ENCODE results near the gene NFAM1.
A peak's percentile ranks its signal among the peaks of the same experiment; 100 is the strongest.

The NFAM1 gene

GRCh38 chr22:42432020-42432596 lies at the start of gene NFAM1:
Gene NFAM1 (minus strand): TSS chr22:42432403. CDS start chr22:42432357, 46 bp downstream.
- no peak for DNase-seq

- no peak for DNase-seq
Measured at GRCh38 chr22:42475122-42475521, 42.9 kb upstream of the NFAM1 start.

- DNase-seq = peak; percentile 55
Measured at GRCh38 chr22:42473484-42474193, 41.4 kb upstream of the NFAM1 start.

- DNase-seq = no peak
Measured at GRCh38 chr22:42472671-42473070, 40.5 kb upstream of the NFAM1 start.

- DNase-seq = no peak
Measured at GRCh38 chr22:42471441-42471840, 39.2 kb upstream of the NFAM1 start.

- no peak for DNase-seq
Measured at GRCh38 chr22:42470366-42471082, 38.3 kb upstream of the NFAM1 start.

GRCh38 chr22:42468841-42469240 lies 36.6 kb upstream of the NFAM1 start:
- no peak for DNase-seq

- peak; percentile 60 for DNase-seq
Measured at GRCh38 chr22:42462016-42462415, 29.8 kb upstream of the NFAM1 start.

GRCh38 chr22:42461511-42461910 lies 29.3 kb upstream of the NFAM1 start:
- DNase-seq = peak; percentile 91

- DNase-seq = no peak
Measured at GRCh38 chr22:42459287-42460063, 27.3 kb upstream of the NFAM1 start.

- DNase-seq = no peak
Measured at GRCh38 chr22:42452916-42453315, 20.7 kb upstream of the NFAM1 start.

- no peak for DNase-seq
Measured at GRCh38 chr22:42452456-42452855, 20.3 kb upstream of the NFAM1 start.

GRCh38 chr22:42451499-42452145 lies 19.4 kb upstream of the NFAM1 start:
- DNase-seq = no peak

- no peak for DNase-seq
Measured at GRCh38 chr22:42450862-42451261, 18.7 kb upstream of the NFAM1 start.

- DNase-seq = no peak
Measured at GRCh38 chr22:42446151-42446550, 13.9 kb upstream of the NFAM1 start.

- DNase-seq = peak; percentile 70
Measured at GRCh38 chr22:42444077-42444904, 12.1 kb upstream of the NFAM1 start.

GRCh38 chr22:42443240-42444076 lies 11.3 kb upstream of the NFAM1 start:
- no peak for DNase-seq

- no peak for DNase-seq
Measured at GRCh38 chr22:42442748-42443147, 10.5 kb upstream of the NFAM1 start.

GRCh38 chr22:42440728-42441127 lies 8.5 kb upstream of the NFAM1 start:
- no peak for DNase-seq

- no peak for DNase-seq
Measured at GRCh38 chr22:42439821-42440674, 7.8 kb upstream of the NFAM1 start.

Measured in NCI-H345 (cell line).